NCI-H526 (cell line): ENCODE data around the gene RBCK1.
"Not testable (repeated sequence)": the region's sequence is repeated elsewhere in the genome, so short reads cannot be mapped to it uniquely, and the experiment has no call there.

ENCODE experiments used
- DNase-seq, 2 experiments: peaks; one replicate each; lab custom pipeline; 2025; lab: John Stamatoyannopoulos, UW

The RBCK1 gene

DNA sequence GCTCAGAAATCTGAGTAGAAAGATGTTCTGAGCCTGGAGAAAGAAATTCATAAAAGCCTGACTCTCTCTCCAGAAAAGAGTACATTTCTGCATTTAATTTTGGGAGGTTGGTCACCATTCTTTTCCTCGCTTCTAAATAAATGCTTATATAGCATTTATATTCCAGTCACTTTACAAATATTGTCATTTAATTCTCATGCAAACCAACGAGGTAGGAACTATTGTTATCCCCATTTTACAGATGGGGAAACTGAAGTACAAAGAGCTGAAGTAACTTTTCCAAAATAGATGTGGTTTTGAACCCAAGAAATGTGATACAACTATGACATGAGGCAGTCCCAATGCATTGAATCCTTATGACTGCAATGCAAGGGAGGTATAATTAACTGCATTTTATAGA is 32.0 kb upstream of the RBCK1 start:
- no peak for DNase-seq

DNA sequence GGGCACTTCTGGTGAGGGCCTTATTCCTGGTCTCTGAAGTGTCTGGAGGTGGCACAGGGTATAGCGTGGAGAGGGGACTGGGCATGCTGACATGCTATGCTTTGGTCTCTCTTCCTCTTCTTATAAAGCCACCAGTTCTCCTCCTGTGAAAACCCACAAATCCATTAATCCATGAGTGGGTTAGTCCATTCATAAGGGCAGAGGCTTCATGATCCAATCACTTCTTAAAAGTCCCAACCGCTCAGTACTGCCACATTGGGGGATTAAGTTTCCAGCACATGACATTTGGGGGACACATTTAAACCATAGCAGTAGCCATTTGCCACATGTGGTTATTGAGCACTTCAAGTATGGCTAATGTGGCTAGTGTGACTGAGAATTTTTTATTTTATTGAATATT is 31.3 kb upstream of the RBCK1 start:
- no peak for DNase-seq

GRCh38 chr20:377578-377977 is 30.5 kb upstream of the RBCK1 start:
- not testable (repeated sequence) for DNase-seq

DNA sequence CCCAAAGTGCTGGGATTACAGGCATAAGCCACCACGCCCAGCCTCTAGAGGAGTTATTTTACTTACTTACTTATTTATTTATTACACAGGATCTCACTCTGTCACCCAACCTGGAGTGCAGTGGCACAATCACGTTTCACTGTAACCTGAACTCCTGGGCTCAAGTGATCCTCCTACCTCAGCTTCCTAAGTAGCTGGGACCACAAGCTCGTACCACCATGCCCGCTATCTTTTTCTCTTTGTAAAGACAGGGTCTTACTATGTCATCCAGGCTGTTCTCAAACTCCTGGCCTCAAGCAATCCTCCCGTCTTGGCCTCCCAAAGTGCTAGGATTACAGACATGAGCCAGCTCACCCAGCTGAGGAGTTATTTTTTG is 29.1 kb upstream of the RBCK1 start:
- peak in 1 of 2 experiments; percentile 24 for DNase-seq

- DNase-seq, result peak; percentile 19 to 88
Observed at GRCh38 chr20:380763-381580, 27.1 kb upstream of the RBCK1 start.

GRCh38 chr20:381581-382290 is 26.4 kb upstream of the RBCK1 start:
- peak; percentile 56 to 88 for DNase-seq

GRCh38 chr20:382291-383115 is 25.6 kb upstream of the RBCK1 start:
- DNase-seq, result no peak

- no peak for DNase-seq
Observed at GRCh38 chr20:383889-384288, 24.2 kb upstream of the RBCK1 start.

DNA sequence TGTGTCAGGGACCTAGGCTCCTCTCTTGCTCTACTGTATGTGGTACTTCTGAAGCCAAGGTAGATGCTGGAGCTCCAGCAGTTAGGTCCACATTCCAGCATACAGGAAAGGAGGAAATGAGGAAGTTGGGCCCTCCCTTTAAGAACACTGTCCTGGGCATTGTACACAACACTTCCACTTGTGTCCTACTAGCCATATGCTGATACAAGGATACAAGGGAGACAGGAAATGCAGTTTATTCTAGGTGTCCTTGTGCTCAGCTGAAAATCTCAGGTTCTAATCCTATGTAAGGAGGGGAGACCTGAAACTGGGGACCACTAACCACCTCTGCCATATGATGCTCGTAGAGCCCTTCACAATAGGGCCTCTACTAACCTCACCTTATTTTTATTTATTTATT is 23.4 kb upstream of the RBCK1 start:
- DNase-seq, result no peak

DNA sequence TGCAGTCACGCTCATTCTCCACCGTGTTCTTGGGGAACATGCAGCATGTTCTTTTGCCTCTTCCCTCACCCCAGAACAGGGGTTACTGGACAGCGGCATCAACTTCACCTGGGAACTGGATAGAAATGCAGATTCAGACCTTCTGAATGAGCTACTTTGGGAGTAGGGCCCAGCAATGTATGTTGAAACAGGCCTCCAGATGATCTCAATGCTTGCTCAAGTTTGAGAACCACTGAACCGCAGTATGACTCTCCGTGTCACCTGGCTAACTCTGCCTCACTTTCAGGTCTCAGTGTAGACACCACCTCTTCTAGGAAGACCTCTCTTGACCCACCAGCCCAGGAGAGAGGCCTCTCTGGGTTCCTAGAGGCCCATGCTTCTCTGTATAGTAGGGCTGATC is 22.7 kb upstream of the RBCK1 start:
- DNase-seq, result no peak

DNA sequence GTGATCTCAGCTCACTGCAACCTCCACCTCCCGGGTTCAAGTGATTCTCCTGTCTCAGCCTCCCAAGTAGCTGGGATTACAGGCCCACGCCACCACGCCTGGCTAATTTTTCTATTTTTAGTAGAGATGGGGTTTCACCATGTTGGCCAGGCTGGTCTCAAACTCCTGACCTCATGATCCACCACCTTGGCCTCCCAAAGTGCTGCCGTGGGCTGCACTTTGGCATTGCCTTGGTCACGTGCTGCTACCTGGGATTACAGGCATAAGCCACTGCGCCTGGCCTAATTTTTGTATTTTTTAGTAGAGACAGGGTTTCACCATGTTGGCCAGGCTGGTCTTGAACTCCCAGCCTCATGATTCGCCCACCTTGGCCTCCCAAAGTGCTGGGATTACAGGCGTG is 21.5 kb upstream of the RBCK1 start:
- not testable (repeated sequence) for DNase-seq

DNA sequence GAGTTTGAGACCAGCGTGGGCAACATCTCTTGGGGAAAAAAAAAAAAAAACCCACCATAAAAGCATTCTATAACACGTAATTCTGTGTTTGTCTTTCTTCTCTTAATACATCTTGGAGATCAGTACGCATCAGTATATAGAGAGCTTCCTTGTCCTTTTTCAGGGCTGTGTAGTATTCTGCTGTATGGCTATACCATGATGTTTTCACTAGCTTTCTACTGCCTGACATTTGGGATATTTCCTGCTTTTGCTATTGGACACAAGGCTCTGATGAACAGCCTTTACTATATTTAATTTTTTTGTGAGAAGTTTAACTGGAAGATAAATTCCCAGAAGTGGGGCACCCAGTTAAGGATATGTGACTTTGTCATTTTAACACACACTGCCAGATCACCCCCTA is 20.6 kb upstream of the RBCK1 start:
- no peak for DNase-seq

GRCh38 chr20:388034-388994 is 19.8 kb upstream of the RBCK1 start:
- no peak for DNase-seq

GRCh38 chr20:389220-389619 is 18.9 kb upstream of the RBCK1 start:
- DNase-seq, result no peak

GRCh38 chr20:391041-391711 is 16.9 kb upstream of the RBCK1 start:
- DNase-seq, result no peak

- DNase-seq, result not testable (repeated sequence)
Observed at GRCh38 chr20:393296-393695, 14.8 kb upstream of the RBCK1 start.

GRCh38 chr20:396252-396618 is 11.9 kb upstream of the RBCK1 start:
- no peak for DNase-seq

GRCh38 chr20:396619-397431 is 11.3 kb upstream of the RBCK1 start:
- DNase-seq, result no peak

GRCh38 chr20:397432-398237 is 10.5 kb upstream of the RBCK1 start:
- no peak for DNase-seq
